Right renal cortex interstitium (tissue), 3 donors: ENCODE results near the gene ARID4B. TPM values are rescaled to one million over a fixed set of nuclear protein-coding genes. Genes with fewer than 3 reads are reported as not detected.
"Not testable (repeated sequence)": the region's sequence is repeated elsewhere in the genome, so short reads cannot be mapped to it uniquely, and the experiment has no call there.

ENCODE experiments used
- DNase-seq, 3 donors: peaks; one replicate each; pipeline ENCODE4 v3.0.0-alpha.2; 2013; ENCODE audit warnings: low read depth in 3 of 3, low spot score in 2 of 3
- polyA plus RNA-seq, 3 donors: library from polyadenylated mRNA; unstranded; fragments of 120-200 nt; gene quantifications; one replicate each; pipeline ENCODE4 v1.2.1, GENCODE V29; 2013; ENCODE audit not compliant: insufficient read length in 3 of 3

The ARID4B gene
- polyA plus RNA-seq, 3 donors: 51.5 to 62.1 (median 55.0) TPM

GRCh38 chr1:235176486-235176885 is 151.5 kb downstream of the ARID4B start:
- no peak for DNase-seq

- no peak for DNase-seq
These were observed 158.0 kb downstream of the ARID4B start for GRCh38 chr1:235169986-235170385.

GRCh38 chr1:235168375-235168774 is 159.6 kb downstream of the ARID4B start:
- no peak for DNase-seq

- DNase-seq: no peak
These were observed 166.2 kb downstream of the ARID4B start for GRCh38 chr1:235161685-235162327.

- DNase-seq: peak; percentile 81 to 85 (median 83)
These were observed 166.9 kb downstream of the ARID4B start, which contains the start of gene RBM34 for GRCh38 chr1:235160957-235161684. Gene RBM34, minus strand, starts transcription at chr1:235161250. Its CDS starts 24 bp downstream, at chr1:235161226.

GRCh38 chr1:235160383-235160956 is 167.5 kb downstream of the ARID4B start:
- DNase-seq: peak in 1 of 3 donors; percentile 24

- not testable (repeated sequence) for DNase-seq
These were observed 168.0 kb downstream of the ARID4B start for GRCh38 chr1:235159930-235160329.

- not testable (repeated sequence) for DNase-seq
These were observed 168.7 kb downstream of the ARID4B start for GRCh38 chr1:235159284-235159683.

GRCh38 chr1:235158680-235159079 is 169.3 kb downstream of the ARID4B start:
- no peak for DNase-seq

GRCh38 chr1:235157150-235157549 is 170.8 kb downstream of the ARID4B start:
- DNase-seq: no peak

- no peak for DNase-seq
These were observed 171.2 kb downstream of the ARID4B start for GRCh38 chr1:235156740-235157139.

GRCh38 chr1:235156265-235156664 is 171.7 kb downstream of the ARID4B start:
- no peak for DNase-seq

GRCh38 chr1:235152235-235152634 is 175.7 kb downstream of the ARID4B start:
- DNase-seq: no peak

GRCh38 chr1:235151033-235151432 is 176.9 kb downstream of the ARID4B start:
- DNase-seq: no peak

GRCh38 chr1:235149824-235150223 is 178.2 kb downstream of the ARID4B start:
- DNase-seq: no peak

GRCh38 chr1:235147269-235147668 is 180.7 kb downstream of the ARID4B start:
- DNase-seq: no peak

- no peak for DNase-seq
These were observed 182.3 kb downstream of the ARID4B start for GRCh38 chr1:235145639-235146038.

GRCh38 chr1:235142991-235143390 is 185.0 kb downstream of the ARID4B start:
- DNase-seq: no peak

- DNase-seq: no peak
These were observed 188.7 kb downstream of the ARID4B start for GRCh38 chr1:235139315-235139714.

- no peak for DNase-seq
These were observed 189.2 kb downstream of the ARID4B start for GRCh38 chr1:235138821-235139220.

GRCh38 chr1:235136111-235136510 is 191.9 kb downstream of the ARID4B start:
- no peak for DNase-seq

GRCh38 chr1:235134171-235134570 is 193.8 kb downstream of the ARID4B start:
- DNase-seq: no peak
